GM18508 (cell line): ENCODE results near the gene PRICKLE2.

Experiments used
- ATAC-seq: cut with Tn5 transposase; IDR thresholded peaks from one replicate; pipeline ENCODE4 v1.9.1; 2021; ENCODE audit warnings: moderate number of reproducible peaks; ENCODE audit not compliant: insufficient read depth, unreplicated experiment

The PRICKLE2 gene

DNA sequence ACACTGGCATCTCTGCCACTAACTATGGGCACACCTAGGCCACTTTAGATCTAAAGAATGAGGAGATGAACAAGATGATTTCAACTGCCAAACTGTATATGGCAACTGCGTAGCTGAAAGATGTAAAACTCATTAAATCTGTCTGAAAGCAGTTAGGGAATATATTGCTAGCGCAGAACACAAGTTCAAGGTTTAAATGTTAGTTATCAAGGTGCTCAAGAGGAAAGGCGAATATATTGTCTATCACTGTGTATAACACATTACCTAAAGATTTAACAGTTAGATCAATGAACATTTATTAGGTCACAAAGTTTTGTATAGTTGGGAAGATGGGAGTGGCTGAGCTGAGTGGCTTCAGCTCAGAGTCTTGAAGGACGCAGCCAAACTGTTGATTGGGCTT, 168.0 kb downstream of the PRICKLE2 start:
- no peak for ATAC-seq

DNA sequence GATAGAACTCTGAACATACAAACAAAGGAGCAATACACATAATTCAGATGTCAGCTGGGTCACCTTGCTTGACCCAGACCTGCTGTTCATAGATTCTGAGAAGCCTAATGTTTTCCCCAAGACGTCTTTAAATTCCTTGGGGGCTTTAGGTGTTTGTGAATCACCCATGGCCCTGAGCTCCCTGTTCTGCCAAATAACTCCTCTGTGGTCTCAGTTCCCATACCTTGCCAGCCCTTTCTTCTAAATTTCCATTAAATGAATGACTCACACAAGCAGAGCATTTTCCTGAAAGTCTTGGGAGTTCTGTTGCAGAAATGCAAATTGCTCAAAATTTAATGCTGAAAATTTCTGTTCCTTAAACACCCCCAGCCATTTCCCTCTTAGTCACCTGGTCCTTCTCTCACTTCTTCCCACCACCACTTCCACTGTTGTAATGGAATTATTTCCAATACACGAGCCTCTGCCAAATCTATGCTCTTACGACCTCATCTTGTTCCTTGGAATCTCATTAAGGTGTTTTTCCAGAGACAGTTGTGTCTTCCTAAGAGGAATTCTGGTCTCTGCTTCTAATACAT, 168.6 kb downstream of the PRICKLE2 start:
- ATAC-seq, result no peak

DNA sequence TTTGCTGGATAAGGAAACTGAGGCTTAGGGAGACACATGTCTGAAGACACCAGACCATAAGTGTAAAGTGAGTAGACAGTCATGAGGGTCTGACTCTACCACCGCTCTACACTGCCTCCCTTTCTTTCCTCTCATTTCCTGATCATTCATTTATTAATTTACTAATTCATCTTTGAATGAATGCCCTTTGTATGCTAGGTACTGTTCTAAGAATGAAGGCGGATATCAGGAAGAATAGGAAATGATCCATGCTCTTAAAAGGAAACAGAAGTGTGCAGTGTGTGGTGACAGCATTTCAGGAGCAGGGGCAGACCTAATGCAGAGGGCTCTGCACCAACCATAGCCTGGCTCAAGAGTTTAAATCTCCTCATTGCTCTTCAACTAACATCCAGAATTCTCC, 170.2 kb downstream of the PRICKLE2 start:
- ATAC-seq, result no peak

DNA sequence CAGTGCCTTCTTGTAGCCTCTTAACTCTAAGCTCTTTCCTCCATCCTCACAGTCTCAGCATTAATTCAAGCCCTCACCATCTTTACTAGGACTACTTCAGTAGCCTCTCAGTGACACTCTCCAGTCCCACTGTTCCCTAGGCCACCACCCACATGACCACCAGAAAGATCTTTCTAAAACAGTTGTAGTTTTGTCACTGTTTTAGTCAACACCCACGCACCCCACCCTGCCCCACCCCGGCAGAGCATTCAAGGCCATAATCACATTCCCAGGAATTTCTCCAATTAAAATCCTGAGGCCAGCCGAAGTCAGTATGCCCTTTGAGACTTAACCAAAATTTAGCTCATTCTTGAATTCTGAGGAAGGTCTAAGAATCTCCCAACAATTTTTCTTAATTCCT, 170.8 kb downstream of the PRICKLE2 start:
- no peak for ATAC-seq

DNA sequence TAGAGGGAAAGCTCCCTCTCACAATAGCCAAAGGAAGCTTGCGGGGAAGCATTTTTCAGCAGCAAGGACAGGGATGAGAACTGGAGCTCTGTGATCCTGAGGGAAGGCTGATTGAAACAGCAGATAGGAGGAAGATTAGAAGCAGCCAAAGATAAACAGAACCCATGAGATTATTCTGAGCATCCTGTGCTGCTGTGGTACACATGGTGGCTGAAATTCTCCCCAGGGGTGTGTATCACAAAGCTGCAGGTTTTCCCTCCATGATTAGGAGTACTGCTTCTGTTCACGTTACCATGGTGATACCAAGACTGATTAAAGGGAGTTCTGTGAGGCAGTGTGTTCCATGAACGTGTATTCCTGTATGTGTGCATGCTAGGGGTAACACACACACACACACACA, 171.7 kb downstream of the PRICKLE2 start:
- ATAC-seq, result no peak

DNA sequence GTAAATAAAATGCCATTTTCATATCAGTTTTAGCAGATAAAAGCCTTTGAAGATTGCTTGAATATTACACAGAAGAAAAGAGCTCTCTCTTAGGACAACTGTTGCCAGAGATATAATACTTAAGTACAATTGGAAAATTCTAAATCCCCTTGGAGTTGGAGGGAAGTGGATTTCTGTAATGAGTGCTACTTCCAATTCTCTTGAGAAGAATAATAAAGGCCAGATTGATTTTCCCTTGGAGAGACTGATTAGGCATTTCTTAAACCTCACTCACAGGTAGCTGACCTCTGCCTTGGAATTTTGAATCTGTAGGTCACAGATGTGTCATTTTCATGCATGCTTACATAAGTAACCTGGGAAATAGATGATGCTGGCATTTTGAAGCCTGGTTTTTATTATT, 172.1 kb downstream of the PRICKLE2 start:
- no peak for ATAC-seq

DNA sequence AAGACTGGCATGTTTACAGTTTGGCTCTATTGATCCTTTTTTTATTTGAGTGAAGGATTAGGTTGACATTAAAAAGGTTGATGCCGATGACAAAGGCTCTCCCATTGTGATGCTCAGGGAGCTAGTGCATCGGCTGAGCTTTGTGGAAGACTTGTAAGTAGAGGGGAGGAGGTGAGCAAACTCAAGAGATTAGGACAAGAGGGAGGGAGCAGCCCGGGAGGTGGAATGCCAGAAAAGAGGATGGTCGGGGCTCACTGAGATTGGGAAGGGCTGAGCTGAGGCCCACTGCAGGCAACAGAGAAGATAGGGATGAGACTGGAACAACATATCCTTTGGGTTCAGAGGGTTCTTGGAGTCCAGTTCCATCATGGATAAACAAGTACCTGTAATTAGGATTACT, 175.4 kb downstream of the PRICKLE2 start:
- ATAC-seq, result no peak

DNA sequence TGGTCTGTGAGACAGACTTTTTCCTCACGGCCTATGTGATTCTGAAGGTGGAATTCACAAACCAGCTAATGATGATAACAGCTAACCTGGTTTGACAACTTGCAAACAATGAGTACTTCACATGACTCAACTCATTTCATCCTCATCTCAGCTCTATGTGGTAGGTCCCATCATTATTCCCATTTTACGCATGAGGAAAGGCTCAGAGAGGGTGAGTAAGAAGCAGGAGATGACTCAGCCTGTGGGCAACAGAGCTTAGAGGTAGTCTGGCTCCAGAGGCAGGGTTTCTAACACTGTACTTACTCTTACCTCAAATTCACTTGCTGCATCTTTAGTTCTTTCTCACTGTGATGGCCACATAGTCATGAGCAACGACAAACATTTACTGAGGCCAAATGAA, 176.1 kb downstream of the PRICKLE2 start:
- no peak for ATAC-seq

DNA sequence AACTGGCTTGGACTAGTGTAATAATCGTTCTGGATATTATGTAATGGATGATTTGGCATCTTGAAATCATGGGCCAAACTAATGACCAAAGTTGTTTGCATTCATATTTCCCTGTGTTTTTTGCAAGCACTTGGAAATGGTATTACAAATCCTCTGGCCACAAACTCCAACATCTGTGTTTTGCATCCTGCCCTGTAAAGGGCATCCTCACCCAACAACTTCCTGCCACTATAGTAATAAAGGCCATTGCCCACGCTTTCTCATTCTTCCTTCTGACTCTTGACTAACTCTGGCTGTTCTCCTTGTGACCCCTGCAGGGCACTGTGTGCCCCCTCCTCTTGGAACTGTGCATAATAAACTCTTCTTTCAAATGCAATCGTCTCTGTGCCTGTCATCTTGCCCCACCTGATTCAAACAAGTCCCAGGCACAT, 176.6 kb downstream of the PRICKLE2 start:
- ATAC-seq, result no peak

DNA sequence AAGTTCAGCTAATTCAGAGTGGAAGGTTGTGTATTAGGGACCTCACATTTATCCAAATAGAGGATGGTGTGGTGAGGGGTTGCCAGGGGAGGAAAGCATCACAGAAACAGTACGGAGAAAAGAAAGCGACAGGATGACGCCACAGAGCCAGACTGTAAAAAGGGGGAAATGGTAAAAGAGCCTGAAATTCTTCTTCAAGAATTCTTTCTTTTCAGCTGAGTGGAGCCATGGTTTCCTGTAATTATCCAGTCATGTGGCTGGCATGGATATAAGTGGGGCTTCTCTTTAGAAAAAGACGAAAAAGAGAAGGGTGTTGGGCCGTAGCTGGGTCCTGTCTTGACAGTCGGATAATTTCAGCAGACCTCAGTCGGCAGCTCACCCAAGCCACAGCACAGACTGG, 177.5 kb downstream of the PRICKLE2 start:
- no peak for ATAC-seq

DNA sequence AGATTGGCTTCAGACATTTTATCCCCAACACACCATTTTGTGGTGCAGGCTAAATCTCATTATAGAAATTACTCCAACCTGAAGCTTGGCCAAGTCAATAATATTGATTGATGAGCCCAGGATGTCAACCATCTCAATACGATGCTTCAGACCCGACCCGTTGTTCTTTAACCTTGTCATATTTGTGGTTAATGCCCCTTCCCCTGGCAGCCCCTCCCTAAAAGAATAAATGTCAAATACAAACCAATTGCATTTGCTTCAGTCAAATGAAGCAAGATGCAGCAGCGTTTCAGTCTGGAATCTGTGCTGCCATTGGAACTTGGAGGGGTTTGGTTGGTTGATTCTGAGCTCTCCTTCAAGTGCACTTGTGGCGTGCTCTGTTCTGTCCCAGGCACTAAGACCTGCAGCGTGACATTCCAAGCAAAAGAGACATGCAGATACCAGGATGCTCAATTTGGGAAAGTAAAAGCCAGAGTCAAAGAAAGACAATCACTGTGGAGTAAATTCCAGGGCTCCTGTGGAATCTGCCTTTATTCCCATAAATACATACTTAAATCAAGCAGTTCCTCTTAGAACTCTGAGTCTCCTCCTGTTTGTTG, 178.2 kb downstream of the PRICKLE2 start:
- ATAC-seq, result no peak

DNA sequence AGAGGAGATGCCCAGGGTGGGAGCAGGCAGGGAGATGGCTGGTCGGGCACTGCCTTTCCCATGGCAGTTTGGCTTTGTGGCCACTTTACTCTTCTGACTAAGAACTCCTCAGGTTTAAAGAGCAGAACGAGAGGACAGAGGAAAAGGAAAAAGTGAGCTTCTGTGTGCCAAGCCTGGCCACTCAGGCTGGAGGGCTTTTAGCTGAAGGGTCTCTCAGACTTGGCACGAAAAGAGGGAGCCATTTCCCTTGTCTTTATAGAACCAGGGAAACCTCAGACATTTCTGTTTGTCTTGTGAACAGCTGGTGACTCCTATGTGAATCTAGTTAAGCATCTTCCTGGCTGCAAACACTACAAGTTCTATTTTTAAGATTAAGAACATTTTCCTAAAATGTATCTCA, 178.7 kb downstream of the PRICKLE2 start:
- no peak for ATAC-seq

DNA sequence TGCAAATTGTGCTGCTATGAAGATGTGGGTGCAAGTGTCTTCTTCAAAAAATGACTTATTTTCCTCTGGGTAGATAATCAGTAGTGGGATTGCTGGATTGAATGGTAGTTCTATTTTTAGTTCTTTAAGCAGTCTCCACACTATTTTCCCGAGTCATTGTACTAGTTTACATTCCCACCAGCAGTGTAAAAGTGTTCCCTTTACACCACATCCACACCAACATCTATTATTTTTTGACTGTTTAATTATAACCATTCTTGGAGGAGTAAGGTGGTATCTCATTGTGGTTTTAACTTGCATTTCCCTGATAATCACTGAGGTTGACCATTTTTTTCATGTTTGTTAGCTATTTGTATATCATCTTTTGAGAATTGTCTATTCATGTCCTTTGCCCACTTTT, 182.3 kb downstream of the PRICKLE2 start:
- ATAC-seq, result no peak
